HepG2 (cell line): ENCODE results near the gene NEUROD1. TPM values are rescaled to one million over a fixed set of nuclear protein-coding genes. Genes with fewer than 3 reads are reported as not detected.

Experiments
- polyA plus RNA-seq, 8 experiments: library from polyadenylated mRNA; depleted of rRNA in 3 of 8; stranded (reverse) in 7 of 8; unstranded in 1 of 8; fragments of >200 nt; fragmentation: Illumina TruSeq in 4 of 8; extraction: Trizol in 4 of 8; gene quantifications; 2 replicates each; pipeline versions ENCODE4 v1.2.1 to v1.2.3, GENCODE V29; 2011 to 2016; ENCODE audit warnings: low read depth in 4 of 8, missing spikeins in 1 of 8, mixed read lengths in 1 of 8; ENCODE audit not compliant: insufficient read depth in 1 of 8
- total RNA-seq, 5 experiments: library from RNA; depleted of rRNA; stranded (reverse); fragments of >200 nt; fragmentation: Illumina TruSeq; extraction: Trizol; gene quantifications; 2 replicates each; pipeline ENCODE4 v1.2.3, GENCODE V29; 2016; ENCODE audit warnings: low read depth in 1 of 5

Gene NEUROD1
- total and polyA plus RNA-seq, 2 of the 13 experiments (the other 11 are each of a cell fraction or from before 2014, with no cell fraction given): not detected

Other genes starting within 250 kb of the NEUROD1 start
- gene ITGA4, start 223.1 kb downstream of the NEUROD1 start, total RNA-seq (2016; rRNA removed; fragmentation: Illumina TruSeq; extraction: Trizol): not detected in 2 replicates
- gene ITGA4, start 223.1 kb downstream of the NEUROD1 start, polyA plus RNA-seq (2011; rRNA removed): not detected in 2 replicates
- gene CERKL, start 23.4 kb downstream of the NEUROD1 start, total RNA-seq (2016; rRNA removed; fragmentation: Illumina TruSeq; extraction: Trizol): not detected in 2 replicates
- gene CERKL, start 23.4 kb downstream of the NEUROD1 start, polyA plus RNA-seq (2011; rRNA removed): not detected in 2 replicates
- 61.4 and 62.3 TPM in 2 replicates for gene ITPRID2, start 211.2 kb upstream of the NEUROD1 start, total RNA-seq (2016; rRNA removed; fragmentation: Illumina TruSeq; extraction: Trizol)
- gene ITPRID2, start 211.2 kb upstream of the NEUROD1 start, polyA plus RNA-seq (2011; rRNA removed): 35.3 and 44.8 TPM in 2 replicates